ENCODE measurements around the gene RGS3. TPM values are rescaled to one million over a fixed set of nuclear protein-coding genes. Genes with fewer than 3 reads are reported as not detected.
"Not testable (repeated sequence)": the region's sequence is repeated elsewhere in the genome, so short reads cannot be mapped to it uniquely, and the experiment has no call there.

Gene RGS3
- total RNA-seq, 3 donors from 2014 or later, result 65.9 to 83.8 (median 70.7) TPM

- Histone ChIP-seq H3K4me3 (no peak overlapping the region), H3K36me3 (ENCODE audit: low read depth) (no peaks in the 10 kb centered on the region), H3K4me1 (ENCODE audit: low read depth) (no peaks in the 10 kb centered on the region), H3K9me3 (no peaks in the 10 kb centered on the region)
- ATAC-seq, result no peak
- no peak for DNase-seq
- intact Hi-C loops (cut with DNase I, micrococcal nuclease), result no loop called here
- TF ChIP-seq, protein P1, sequence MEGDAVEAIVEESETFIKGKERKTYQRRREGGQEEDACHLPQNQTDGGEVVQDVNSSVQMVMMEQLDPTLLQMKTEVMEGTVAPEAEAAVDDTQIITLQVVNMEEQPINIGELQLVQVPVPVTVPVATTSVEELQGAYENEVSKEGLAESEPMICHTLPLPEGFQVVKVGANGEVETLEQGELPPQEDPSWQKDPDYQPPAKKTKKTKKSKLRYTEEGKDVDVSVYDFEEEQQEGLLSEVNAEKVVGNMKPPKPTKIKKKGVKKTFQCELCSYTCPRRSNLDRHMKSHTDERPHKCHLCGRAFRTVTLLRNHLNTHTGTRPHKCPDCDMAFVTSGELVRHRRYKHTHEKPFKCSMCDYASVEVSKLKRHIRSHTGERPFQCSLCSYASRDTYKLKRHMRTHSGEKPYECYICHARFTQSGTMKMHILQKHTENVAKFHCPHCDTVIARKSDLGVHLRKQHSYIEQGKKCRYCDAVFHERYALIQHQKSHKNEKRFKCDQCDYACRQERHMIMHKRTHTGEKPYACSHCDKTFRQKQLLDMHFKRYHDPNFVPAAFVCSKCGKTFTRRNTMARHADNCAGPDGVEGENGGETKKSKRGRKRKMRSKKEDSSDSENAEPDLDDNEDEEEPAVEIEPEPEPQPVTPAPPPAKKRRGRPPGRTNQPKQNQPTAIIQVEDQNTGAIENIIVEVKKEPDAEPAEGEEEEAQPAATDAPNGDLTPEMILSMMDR (IDR thresholded peaks at IDR 0.05), result no peak
Measured at GRCh38 chr9:113483676-113484257, 20.2 kb downstream of the RGS3 start.

DNA sequence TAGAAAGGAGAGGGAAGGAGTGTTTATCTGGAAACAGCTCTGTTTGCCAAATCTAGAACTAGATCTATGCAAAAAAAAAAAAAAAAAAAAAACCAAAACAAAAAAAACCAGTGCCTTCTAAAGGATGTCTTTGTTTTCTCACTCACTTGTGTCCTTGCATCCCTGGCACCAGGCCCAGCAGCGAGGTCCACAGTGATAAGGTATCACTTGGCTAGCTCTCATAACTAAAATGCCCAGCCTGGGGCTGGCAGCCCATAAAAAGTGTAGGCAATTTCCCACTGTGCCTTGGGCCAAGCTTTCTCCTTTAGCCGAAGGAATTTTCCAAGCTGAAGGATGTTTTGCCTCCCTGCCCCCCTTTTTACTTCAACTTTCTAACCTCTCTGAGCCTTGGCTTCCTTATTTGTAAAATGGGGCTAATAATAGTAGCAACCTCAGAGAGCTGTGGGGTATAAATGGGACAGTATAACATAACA, 20.8 kb downstream of the RGS3 start:
- no peak for ATAC-seq
- H3K4me1 ChIP-seq (ENCODE audit: low read depth), result no peaks in the 10 kb centered on the region
- peak in 1 of 3 donors; percentile 41 for DNase-seq

DNA sequence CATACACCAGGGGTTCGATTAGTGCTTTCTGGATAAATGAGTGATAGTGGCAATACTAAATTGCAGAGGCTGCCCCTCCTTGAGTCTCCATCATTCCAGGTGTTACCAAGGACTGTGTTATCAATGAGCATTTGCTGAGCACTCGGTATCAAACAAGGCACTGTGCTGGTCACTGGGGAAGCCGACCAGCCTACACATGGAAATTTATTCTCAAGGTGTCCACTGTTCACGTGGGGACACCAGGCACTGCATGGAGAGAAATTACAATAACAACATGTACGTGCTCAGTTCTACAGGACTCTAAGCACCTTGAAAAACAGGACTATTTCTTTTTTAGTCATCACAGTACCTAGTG, 22.2 kb downstream of the RGS3 start:
- ATAC-seq (no peak), DNase-seq (no peak)
- no peak overlapping the region for H3K4me3 ChIP-seq

More for the DNA sequence above, 20.8 kb downstream of the RGS3 start:
- Histone ChIP-seq H3K9me3 (no peaks in the 10 kb centered on the region), H3K36me3 (ENCODE audit: low read depth) (no peaks in the 10 kb centered on the region), H3K4me3 (no peak overlapping the region)
- intact Hi-C loops (cut with DNase I, micrococcal nuclease), result no loop called here
- TF ChIP-seq, protein P1 (IDR thresholded peaks at IDR 0.05), result no peak

GRCh38 chr9:113486327-113486726, 22.8 kb downstream of the RGS3 start:
- TF ChIP-seq, protein P1 (IDR thresholded peaks at IDR 0.05), result no peak
- H3K36me3 ChIP-seq (ENCODE audit: low read depth), result no peaks in the 10 kb centered on the region
- ATAC-seq (no peak), DNase-seq (no peak)
- intact Hi-C loops (cut with DNase I, micrococcal nuclease), result no loop called here
- H3K9me3 ChIP-seq, result no peaks in the 10 kb centered on the region
- no peaks in the 10 kb centered on the region for H3K4me1 ChIP-seq (ENCODE audit: low read depth)
- H3K4me3 ChIP-seq, result no peak overlapping the region

More for the DNA sequence above, 22.2 kb downstream of the RGS3 start:
- H3K4me1 ChIP-seq (ENCODE audit: low read depth), result no peaks in the 10 kb centered on the region
- H3K36me3 ChIP-seq (ENCODE audit: low read depth), result no peaks in the 10 kb centered on the region
- intact Hi-C loops (cut with DNase I, micrococcal nuclease), result no loop called here
- H3K9me3 ChIP-seq, result no peaks in the 10 kb centered on the region
- TF ChIP-seq, protein P1 (IDR thresholded peaks at IDR 0.05), result no peak

DNA sequence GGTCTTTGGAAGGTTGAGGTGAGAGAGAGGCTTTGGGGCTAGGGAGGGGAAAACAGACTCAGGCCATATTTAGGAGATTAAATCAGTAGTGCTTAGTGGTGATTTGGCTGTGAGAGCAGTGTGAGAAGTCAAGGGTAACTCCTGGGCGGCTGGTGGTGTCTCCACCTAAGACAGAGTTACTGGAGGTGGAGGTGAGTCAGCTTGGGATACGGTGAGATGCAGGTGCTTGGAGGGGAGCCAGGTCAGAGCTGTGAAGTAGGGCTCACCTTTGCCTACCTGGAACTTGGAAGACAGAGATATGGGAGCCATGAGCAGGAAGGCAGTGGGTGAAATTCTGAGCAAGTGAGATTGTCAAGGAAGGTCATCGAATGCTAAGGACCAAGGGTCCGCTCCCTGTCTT, 24.5 kb downstream of the RGS3 start:
- TF ChIP-seq, protein P1 (IDR thresholded peaks at IDR 0.05), result no peak
- Histone ChIP-seq H3K4me1 (ENCODE audit: low read depth) (no peaks in the 10 kb centered on the region), H3K36me3 (ENCODE audit: low read depth) (no peaks in the 10 kb centered on the region), H3K9me3 (no peaks in the 10 kb centered on the region), H3K4me3 (no peak overlapping the region)
- intact Hi-C loops (cut with DNase I, micrococcal nuclease), result no loop called here
- ATAC-seq, result no peak
- DNase-seq, result no peak

GRCh38 chr9:113488490-113488889, 25.0 kb downstream of the RGS3 start:
- ATAC-seq (no peak), DNase-seq (no peak)
- Histone ChIP-seq H3K4me1 (ENCODE audit: low read depth) (no peaks in the 10 kb centered on the region), H3K9me3 (no peaks in the 10 kb centered on the region), H3K36me3 (ENCODE audit: low read depth) (no peaks in the 10 kb centered on the region), H3K4me3 (no peak overlapping the region)
- intact Hi-C loops (cut with DNase I, micrococcal nuclease), result no loop called here
- TF ChIP-seq, protein P1 (IDR thresholded peaks at IDR 0.05), result no peak

- DNase-seq; intact Hi-C loops (cut with DNase I, micrococcal nuclease); ATAC-seq: not testable (repeated sequence)
Measured at GRCh38 chr9:113491147-113491546, 27.6 kb downstream of the RGS3 start.

More at GRCh38 chr9:113491147-113491546, 27.6 kb downstream of the RGS3 start:
- H3K9me3 ChIP-seq; H3K4me1 ChIP-seq (ENCODE audit: low read depth); H3K4me3 ChIP-seq; H3K36me3 ChIP-seq (ENCODE audit: low read depth): not testable (repeated sequence)
